ENCODE measurements around the gene HOTAIR. TPM values are rescaled to one million over a fixed set of nuclear protein-coding genes. Genes with fewer than 3 reads are reported as not detected.
A peak's percentile ranks its signal among the peaks of the same experiment; 100 is the strongest.

HOTAIR gene
- total RNA-seq: not detected
- not detected for total RNA-seq (2013)

DNA sequence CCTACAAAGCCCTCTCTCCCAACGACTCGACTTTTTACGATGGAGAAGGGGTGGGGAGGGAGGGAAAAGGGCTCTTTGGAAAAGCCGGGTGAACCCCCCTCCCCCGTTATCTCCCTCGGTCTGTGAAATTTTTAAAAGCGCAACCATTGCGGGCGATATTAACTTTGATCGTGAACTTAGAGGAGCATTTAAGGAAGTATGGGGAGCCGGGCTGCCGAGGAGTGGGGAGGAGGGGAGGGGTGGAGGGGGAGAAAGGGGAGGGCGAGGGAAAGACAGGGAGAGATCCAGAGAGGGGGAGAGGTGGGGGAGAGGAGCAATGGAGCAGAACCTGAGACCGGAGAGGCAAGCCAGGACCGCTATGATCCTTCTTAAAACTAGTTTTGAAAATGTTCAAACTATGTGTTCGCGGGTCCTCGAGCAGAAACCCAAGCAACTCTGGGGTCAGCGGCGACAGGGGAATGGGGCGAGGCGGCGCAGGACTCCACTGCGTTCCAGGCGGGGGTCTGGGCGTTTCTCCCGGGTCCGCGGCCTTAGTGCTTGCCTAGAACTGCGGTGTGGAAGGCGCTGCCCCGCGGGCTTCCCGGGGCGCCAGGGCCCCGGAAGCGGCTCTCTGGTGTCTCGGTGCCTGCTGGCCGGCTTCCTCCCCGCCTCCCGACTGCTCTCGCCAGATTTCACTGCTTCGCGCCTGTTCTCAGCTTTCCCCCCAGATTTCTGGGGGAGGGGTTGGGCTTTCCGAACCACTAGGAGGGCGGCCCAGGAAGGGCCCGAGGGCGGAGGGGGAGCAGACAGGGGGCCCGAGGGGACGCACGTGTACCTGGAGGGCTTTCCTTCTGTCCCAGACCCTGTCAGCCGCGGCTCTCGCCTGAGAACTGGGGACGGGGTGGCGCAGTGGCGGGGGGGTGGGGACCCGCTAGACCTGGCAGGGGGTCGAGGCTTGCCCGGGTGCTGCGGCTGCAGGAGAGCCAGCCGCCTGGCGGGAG, at the start of gene HOTAIR:
Gene HOTAIR, minus strand, starts transcription at position 871 of the 980 bp plus-strand sequence.
- Mint-ChIP-seq H3K9me3 (no peaks in the 10 kb centered on the region), H3K27ac (no peak within 1 kb of the TSS), H3K4me3 (peak within 1 kb of the TSS; percentile 82), H3K4me1 (peaks cover 18 to 31% of the 10 kb centered on the region in 2 donors), H3K27me3 (ENCODE audit: low read depth in 2 of 2) (peaks cover 81 to 83% of the 10 kb centered on the region in 2 donors), H3K36me3 (no peaks in the 10 kb centered on the region)
- ATAC-seq (peak; percentile 38 to 72 (median 70)), DNase-seq (peak in 1 of 2 donors; percentile 65)
- Histone ChIP-seq H3K36me3 (ENCODE audit: control insufficient read depth, insufficient read depth, low read length) (no peaks in the 10 kb centered on the region), H3K4me3 (ENCODE audit: low read length) (peak within 1 kb of the TSS; percentile 12), H3K9me3 (ENCODE audit: control insufficient read depth, insufficient read depth, low read length) (peaks cover 5% of the 10 kb centered on the region), H3K4me1 (ENCODE audit: control insufficient read depth, insufficient read depth, low read length) (peaks cover 32% of the 10 kb centered on the region), H3K27ac (ENCODE audit: low read length) (no peak within 1 kb of the TSS), H3K27me3 (ENCODE audit: control insufficient read depth, insufficient read depth, low read length) (peaks cover 90% of the 10 kb centered on the region)
- intact Hi-C loops (cut with micrococcal nuclease): loop anchor here (5.0 kb wide), 1 partner anchor 38 kb away; no protein-coding TSS in a partner anchor
- TF ChIP-seq, protein P1, sequence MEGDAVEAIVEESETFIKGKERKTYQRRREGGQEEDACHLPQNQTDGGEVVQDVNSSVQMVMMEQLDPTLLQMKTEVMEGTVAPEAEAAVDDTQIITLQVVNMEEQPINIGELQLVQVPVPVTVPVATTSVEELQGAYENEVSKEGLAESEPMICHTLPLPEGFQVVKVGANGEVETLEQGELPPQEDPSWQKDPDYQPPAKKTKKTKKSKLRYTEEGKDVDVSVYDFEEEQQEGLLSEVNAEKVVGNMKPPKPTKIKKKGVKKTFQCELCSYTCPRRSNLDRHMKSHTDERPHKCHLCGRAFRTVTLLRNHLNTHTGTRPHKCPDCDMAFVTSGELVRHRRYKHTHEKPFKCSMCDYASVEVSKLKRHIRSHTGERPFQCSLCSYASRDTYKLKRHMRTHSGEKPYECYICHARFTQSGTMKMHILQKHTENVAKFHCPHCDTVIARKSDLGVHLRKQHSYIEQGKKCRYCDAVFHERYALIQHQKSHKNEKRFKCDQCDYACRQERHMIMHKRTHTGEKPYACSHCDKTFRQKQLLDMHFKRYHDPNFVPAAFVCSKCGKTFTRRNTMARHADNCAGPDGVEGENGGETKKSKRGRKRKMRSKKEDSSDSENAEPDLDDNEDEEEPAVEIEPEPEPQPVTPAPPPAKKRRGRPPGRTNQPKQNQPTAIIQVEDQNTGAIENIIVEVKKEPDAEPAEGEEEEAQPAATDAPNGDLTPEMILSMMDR (IDR thresholded peaks at IDR 0.05): no peak
- 3% methylated on average over 58 of the region's 63 CpGs for WGBS (ENCODE audit: insufficient coverage)

DNA sequence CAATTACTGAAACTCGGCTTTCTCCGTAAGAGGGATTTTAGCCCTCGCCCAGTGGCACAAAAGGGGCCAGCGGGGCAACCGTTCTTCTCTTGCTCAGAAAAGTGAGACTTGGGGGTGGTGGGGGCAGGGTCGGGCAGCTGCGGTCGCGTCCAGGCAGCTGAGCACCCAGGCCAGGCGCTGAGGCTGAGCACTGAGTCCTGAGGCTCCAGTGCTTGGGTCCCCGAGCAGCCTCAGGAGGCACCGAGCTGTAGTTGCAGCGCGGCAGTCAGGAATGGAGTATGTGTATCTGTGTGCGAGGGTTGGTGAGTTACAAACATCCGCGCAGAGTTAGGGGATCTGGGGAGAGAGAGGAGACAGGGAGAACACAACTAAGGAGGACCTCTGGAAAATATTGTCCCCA, 49.4 kb upstream of the HOTAIR start:
- Mint-ChIP-seq H3K27me3 (ENCODE audit: low read depth in 2 of 2) (peaks cover 67 to 76% of the 10 kb centered on the region in 2 donors), H3K9me3 (no peaks in the 10 kb centered on the region), H3K4me3 (no peak overlapping the region), H3K27ac (no peak overlapping the region), H3K4me1 (peaks cover 5 to 9% of the 10 kb centered on the region in 2 donors), H3K36me3 (no peaks in the 10 kb centered on the region)
- Histone ChIP-seq H3K9me3 (ENCODE audit: control insufficient read depth, insufficient read depth, low read length) (no peaks in the 10 kb centered on the region), H3K4me3 (ENCODE audit: low read length) (no peak overlapping the region), H3K4me1 (ENCODE audit: control insufficient read depth, insufficient read depth, low read length) (peaks cover 7% of the 10 kb centered on the region), H3K27ac (ENCODE audit: low read length) (no peak overlapping the region), H3K27me3 (ENCODE audit: control insufficient read depth, insufficient read depth, low read length) (peaks cover 58% of the 10 kb centered on the region), H3K36me3 (ENCODE audit: control insufficient read depth, insufficient read depth, low read length) (no peaks in the 10 kb centered on the region)
- 49% methylated on average over 15 of the region's 17 CpGs for WGBS (ENCODE audit: insufficient coverage)
- intact Hi-C loops (cut with micrococcal nuclease): no loop called here
- TF ChIP-seq, protein P1 (IDR thresholded peaks at IDR 0.05): no peak
- no peak for DNase-seq
- ATAC-seq: no peak

DNA sequence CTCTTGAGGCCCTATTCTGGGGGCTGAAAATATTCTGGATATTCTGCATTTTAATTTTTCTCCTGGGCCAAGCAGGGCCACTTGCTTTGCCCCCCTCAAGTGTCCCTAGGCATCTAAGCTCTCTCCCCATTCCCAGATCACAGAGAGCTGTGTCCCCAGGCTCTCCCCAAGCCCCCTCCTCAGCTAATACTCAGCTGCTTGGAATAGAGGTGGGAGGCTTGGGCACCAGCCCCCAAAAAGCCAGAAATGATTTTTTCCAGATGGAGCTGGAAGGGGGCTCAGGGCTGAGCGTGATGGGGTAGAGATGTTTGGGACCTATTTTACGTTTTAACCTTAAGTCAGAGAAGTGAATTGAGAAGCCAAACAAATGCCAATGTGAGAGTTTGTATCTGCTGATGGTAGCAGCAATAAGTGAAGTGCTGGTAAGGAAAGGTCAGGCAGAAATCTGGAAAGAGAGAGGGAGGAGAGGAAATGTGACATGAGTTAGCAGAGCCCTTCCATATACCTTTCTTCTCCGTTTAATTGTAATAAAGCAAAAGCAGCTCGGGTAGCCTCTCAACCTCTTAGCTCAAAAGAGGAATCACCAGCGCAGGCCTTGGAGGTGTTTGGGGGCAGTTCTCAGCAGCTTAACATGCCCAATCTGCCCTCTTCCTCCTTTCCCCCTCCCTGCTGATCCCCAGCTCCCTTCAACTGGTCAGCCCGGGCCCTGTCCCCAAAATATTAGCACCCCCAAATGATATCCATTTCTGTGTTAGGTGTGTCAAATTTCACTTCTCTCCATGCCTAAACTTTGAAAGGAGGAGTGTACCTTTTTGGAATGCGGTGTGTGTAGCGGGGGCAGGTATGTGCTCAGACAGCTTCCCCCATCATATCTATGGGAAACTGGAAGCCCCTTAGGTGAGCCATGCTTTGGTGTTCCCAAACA, 48.5 kb upstream of the HOTAIR start:
- H3K36me3 ChIP-seq (ENCODE audit: control insufficient read depth, insufficient read depth, low read length): no peaks in the 10 kb centered on the region
- Mint-ChIP-seq H3K27ac (no peak overlapping the region), H3K9me3 (no peaks in the 10 kb centered on the region), H3K36me3 (no peaks in the 10 kb centered on the region), H3K4me3 (no peak overlapping the region), H3K4me1 (peaks cover 5 to 13% of the 10 kb centered on the region in 2 donors), H3K27me3 (ENCODE audit: low read depth in 2 of 2) (peaks cover 62 to 70% of the 10 kb centered on the region in 2 donors)
- no peak overlapping the region for H3K4me3 ChIP-seq (ENCODE audit: low read length)
- peaks cover 13% of the 10 kb centered on the region for H3K4me1 ChIP-seq (ENCODE audit: control insufficient read depth, insufficient read depth, low read length)
- H3K27me3 ChIP-seq (ENCODE audit: control insufficient read depth, insufficient read depth, low read length): peaks cover 56% of the 10 kb centered on the region
- intact Hi-C loops (cut with micrococcal nuclease): no loop called here
- WGBS (ENCODE audit: insufficient coverage): 49% methylated on average over 7 of the region's 8 CpGs
- H3K9me3 ChIP-seq (ENCODE audit: control insufficient read depth, insufficient read depth, low read length): no peaks in the 10 kb centered on the region
- no peak overlapping the region for H3K27ac ChIP-seq (ENCODE audit: low read length)
- TF ChIP-seq, protein P1 (IDR thresholded peaks at IDR 0.05): no peak
- no peak for DNase-seq
- no peak for ATAC-seq

All from natural killer cell (primary cell).